HG03060 (cell line): ENCODE measurements around the gene IL19.
"Not testable (repeated sequence)": the region's sequence is repeated elsewhere in the genome, so short reads cannot be mapped to it uniquely, and the experiment has no call there.

Experiments used
- ATAC-seq: cut with Tn5 transposase; IDR thresholded peaks from one replicate; pipeline ENCODE4 v1.9.1; 2021; ENCODE audit warnings: low read depth, moderate number of reproducible peaks; ENCODE audit not compliant: unreplicated experiment

Gene IL19

GRCh38 chr1:206852662-206853061 is 82.1 kb downstream of the IL19 start:
- not testable (repeated sequence) for ATAC-seq

- ATAC-seq, result not testable (repeated sequence)
Measured at GRCh38 chr1:206853696-206854095, 83.1 kb downstream of the IL19 start.

- ATAC-seq, result no peak
Measured at GRCh38 chr1:206854401-206855129, 84.0 kb downstream of the IL19 start.

GRCh38 chr1:206855859-206856258 is 85.3 kb downstream of the IL19 start:
- no peak for ATAC-seq

GRCh38 chr1:206856674-206857464 is 86.3 kb downstream of the IL19 start:
- no peak for ATAC-seq

GRCh38 chr1:206859082-206859521 is 88.5 kb downstream of the IL19 start:
- ATAC-seq, result no peak

GRCh38 chr1:206860165-206860564 is 89.6 kb downstream of the IL19 start:
- no peak for ATAC-seq

GRCh38 chr1:206863266-206863665 is 92.7 kb downstream of the IL19 start:
- no peak for ATAC-seq

- no peak for ATAC-seq
Measured at GRCh38 chr1:206864939-206865671, 94.5 kb downstream of the IL19 start, which contains the start of gene IL20. IL20 (plus strand) TSS chr1:206865623; CDS start chr1:206865853, 230 bp downstream.

GRCh38 chr1:206866062-206866461 is 95.5 kb downstream of the IL19 start:
- ATAC-seq, result no peak

GRCh38 chr1:206867239-206867638 is 96.7 kb downstream of the IL19 start:
- no peak for ATAC-seq

- no peak for ATAC-seq
Measured at GRCh38 chr1:206867716-206868115, 97.1 kb downstream of the IL19 start.

GRCh38 chr1:206868264-206868663 is 97.7 kb downstream of the IL19 start:
- ATAC-seq, result no peak

- ATAC-seq, result no peak
Measured at GRCh38 chr1:206872139-206872538, 101.6 kb downstream of the IL19 start.

- no peak for ATAC-seq
Measured at GRCh38 chr1:206873603-206874188, 103.1 kb downstream of the IL19 start.

GRCh38 chr1:206875752-206876377 is 105.3 kb downstream of the IL19 start:
- no peak for ATAC-seq

GRCh38 chr1:206878456-206878855 is 107.9 kb downstream of the IL19 start:
- no peak for ATAC-seq

- ATAC-seq, result no peak
Measured at GRCh38 chr1:206880314-206880713, 109.7 kb downstream of the IL19 start.

- no peak for ATAC-seq
Measured at GRCh38 chr1:206882555-206882954, 112.0 kb downstream of the IL19 start.

- ATAC-seq, result no peak
Measured at GRCh38 chr1:206883160-206883559, 112.6 kb downstream of the IL19 start.
